IPS-15b (cell line): Measurements from ENCODE around the gene INPP5K.

Source experiments
- H3K27me3 ChIP-seq: one replicate; pipeline ENCODE4 v1.6.1; 2013; ENCODE audit warnings: low read length; ENCODE audit not compliant: control insufficient read depth, insufficient read depth
- H3K36me3 ChIP-seq: one replicate; pipeline ENCODE4 v1.6.1; 2013; ENCODE audit warnings: low read length; ENCODE audit not compliant: control insufficient read depth, insufficient read depth
- H3K4me1 ChIP-seq: one replicate; pipeline ENCODE4 v1.6.1; 2013; ENCODE audit warnings: mild to moderate bottlenecking, low read length; ENCODE audit not compliant: control insufficient read depth, insufficient read depth
- H3K4me3 ChIP-seq: one replicate; pipeline ENCODE4 v1.5.1; 2013; ENCODE audit warnings: low read depth, low read length
- H3K9ac ChIP-seq: one replicate; pipeline ENCODE4 v1.6.1; 2013; ENCODE audit warnings: low read depth, mild to moderate bottlenecking, low read length
- H3K9me3 ChIP-seq: one replicate; pipeline ENCODE4 v1.6.1; 2013; ENCODE audit warnings: mild to moderate bottlenecking, low read length; ENCODE audit not compliant: control insufficient read depth, insufficient read depth

INPP5K gene

DNA sequence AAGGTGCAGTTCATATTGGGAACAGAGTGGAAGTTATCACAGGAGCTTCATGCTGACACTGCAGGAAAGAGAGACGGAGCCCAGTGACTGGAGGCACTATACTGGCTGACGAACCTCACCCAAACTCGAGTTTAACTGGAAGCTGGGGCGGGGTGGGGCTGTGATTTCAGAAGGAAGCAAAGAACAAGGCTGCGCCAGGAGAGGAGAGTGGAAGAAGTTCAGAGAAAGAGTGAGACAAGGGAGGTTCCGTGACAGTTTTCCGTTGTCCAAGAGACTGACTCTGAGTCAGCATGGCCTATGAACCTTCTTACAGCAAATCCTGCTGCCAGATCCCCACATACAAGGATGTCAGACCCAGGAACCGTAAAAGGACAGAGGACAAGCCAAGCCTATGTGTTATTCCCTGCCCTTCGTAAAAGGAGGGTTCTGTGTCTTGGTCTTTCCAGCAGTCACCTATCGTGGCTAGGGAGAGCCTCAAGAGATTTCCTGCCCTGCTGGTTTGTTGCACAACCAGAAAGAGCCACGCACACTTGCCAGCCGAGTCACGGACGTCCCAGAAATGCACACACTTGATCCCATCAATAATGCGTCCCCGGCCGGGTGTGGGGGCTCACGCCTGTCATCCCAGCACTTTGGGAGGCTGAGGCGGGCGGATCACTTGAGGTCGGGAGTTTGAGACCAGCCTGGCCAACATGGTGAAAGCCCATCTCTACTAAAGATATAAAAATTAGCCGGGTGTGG, 41.1 kb upstream of the INPP5K start:
- peaks cover 2% of the 10 kb centered on the region for H3K36me3 ChIP-seq
- H3K27me3 ChIP-seq, result no peaks in the 10 kb centered on the region
- no peaks in the 10 kb centered on the region for H3K9me3 ChIP-seq
- H3K4me1 ChIP-seq, result peaks cover 3% of the 10 kb centered on the region
- H3K9ac ChIP-seq, result no peak overlapping the region
- H3K4me3 ChIP-seq, result no peak overlapping the region

DNA sequence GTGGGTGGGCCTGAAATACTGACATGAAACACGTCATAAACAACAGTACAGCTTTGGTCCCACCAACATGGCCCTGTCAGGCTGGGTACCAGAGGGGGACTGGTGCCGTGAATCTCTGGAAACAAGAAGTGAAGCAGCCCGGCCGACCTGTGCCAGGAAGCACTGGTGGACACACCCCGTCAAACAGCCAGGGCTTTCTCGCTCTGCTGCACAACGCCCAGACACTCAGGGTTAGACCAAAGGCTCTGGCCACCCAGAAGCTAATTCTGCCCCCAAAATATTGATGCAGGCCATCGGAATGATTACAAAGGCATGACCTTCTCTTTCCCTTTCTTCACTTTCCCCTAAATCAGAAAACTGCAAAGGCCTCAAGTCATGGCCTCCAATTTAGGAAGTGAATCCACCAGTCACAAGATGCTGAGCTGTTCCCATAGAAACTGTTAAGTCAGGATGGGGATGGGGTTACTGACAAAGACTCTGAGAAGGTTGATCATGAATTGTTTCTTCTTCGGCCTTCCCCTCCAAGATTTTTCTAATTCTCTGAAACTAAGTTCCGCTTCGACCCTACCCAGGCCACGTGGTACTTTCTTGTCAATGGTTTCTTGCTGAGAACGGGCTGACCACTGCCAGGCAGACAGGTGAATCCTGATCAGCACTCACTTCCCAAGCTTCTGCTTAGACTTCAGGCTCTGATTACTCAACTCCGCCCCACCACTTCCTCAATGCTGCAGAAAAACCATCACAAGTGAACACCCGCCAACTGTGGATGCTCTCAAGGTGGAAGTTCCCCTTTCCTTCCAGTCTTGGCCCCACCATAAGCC, 39.4 kb upstream of the INPP5K start:
- Histone ChIP-seq H3K9ac (no peak overlapping the region), H3K27me3 (no peaks in the 10 kb centered on the region), H3K36me3 (peaks cover 9% of the 10 kb centered on the region), H3K4me3 (no peak overlapping the region), H3K9me3 (no peaks in the 10 kb centered on the region), H3K4me1 (no peaks in the 10 kb centered on the region)

DNA sequence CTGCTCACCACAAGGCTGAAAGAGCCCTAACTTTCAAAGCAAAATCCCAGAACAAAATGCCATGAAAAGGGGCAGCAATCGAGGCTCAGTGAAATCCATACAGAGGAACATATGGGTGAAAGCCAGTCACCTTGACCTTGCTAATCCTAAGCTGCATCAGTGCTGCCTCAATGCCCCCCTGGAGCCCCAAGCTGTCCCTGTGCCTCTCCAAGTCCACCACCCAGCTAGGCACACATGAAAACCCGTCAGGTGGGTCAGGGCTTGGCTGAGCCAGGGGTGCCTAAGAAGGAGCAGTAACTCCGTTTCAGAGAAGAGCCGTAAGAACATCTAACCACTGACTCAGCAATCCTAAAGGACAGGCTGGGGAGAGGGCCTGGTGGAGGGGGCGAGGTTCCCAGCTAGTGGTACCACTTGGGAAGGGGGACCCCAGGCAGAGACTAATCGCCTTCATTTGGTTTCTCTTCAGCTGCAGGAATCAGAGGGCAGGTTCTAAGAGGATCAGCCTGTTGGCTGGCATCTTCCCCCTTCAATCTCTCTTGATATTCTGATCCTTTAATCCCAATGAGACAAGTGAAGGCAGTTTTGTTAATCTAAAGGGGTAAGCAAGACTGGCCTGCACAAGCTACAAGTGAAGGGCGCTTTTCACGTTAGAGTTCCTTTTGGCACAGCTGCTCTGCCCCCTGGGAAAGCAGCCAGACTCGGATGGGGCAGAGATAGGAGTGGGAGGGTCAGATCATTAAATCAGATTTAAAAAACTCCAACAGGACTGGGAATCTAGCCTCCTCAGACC, 38.5 kb upstream of the INPP5K start:
- H3K9me3 ChIP-seq, result no peaks in the 10 kb centered on the region
- H3K9ac ChIP-seq, result peak overlapping the region; percentile 47
- H3K36me3 ChIP-seq, result peaks cover 16% of the 10 kb centered on the region

DNA sequence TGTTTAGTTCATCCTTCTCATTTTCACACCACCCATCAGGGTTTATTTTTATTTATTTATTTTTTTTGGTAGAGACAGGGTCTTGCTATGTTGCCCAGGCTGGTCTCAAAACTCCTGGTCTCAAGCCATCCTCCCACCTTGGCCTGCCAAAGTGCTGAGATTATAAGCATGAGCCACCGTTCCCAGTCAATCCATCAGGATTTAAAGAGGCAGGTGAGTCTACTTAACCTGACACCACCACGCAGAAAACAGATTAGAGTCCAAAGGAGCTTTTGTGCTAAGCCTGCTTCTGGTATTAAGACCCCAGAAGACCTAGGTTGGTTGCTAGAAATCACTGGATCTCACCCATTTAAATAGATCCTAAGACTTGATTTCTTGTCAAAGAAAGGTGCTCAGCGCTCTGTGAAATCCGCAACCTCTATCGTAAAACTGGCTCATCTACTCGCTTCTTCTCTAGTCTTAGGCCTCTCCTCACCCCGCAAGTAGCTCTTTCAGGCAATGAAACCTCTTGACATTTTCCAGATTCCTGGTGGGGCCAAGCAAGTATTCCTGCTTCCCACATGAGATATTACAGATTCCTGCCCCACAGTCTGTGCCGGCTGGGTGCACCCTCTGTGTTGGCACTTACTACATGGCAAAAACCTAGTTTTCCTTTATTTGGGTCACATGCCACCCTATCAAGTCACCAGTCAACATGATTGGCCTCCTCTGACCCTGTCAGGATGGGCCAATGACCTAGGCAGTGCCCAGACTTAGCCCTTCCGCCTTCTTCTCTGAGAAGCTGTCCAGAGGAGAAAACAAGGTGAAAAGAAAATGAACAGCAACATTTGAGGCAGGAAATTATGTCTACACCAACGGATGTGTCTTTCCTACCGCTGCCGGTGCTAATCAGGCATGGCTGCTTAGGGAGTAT, 37.2 kb upstream of the INPP5K start:
- Histone ChIP-seq H3K4me1 (no peaks in the 10 kb centered on the region), H3K9me3 (no peaks in the 10 kb centered on the region), H3K27me3 (no peaks in the 10 kb centered on the region), H3K36me3 (peaks cover 21% of the 10 kb centered on the region), H3K4me3 (no peak overlapping the region), H3K9ac (no peak overlapping the region)

More for the DNA sequence above, 38.5 kb upstream of the INPP5K start:
- Histone ChIP-seq H3K27me3 (no peaks in the 10 kb centered on the region), H3K4me1 (no peaks in the 10 kb centered on the region), H3K4me3 (no peak overlapping the region)

DNA sequence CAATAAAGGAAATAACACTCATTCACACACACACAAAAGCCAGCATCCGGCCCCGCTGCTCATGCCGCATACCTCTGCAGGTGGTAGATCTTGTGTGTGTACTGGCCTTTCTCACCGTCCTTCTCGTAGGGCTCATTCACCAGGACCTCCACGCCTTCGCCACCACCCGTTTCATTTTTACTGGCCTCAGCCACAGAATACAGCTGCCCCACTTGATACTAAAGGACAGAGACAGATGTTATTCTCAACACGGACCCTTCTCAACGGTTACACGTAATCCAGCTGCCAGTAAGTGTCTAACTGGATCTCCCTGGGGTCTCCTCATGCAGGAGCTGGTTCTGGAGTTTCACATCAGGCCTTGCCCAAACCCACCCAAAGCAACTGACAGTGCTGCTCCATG, 36.5 kb upstream of the INPP5K start:
- H3K4me3 ChIP-seq, result no peak overlapping the region
- no peaks in the 10 kb centered on the region for H3K27me3 ChIP-seq
- H3K9ac ChIP-seq, result no peak overlapping the region
- no peaks in the 10 kb centered on the region for H3K4me1 ChIP-seq
- peaks cover 28% of the 10 kb centered on the region for H3K36me3 ChIP-seq
- H3K9me3 ChIP-seq, result no peaks in the 10 kb centered on the region

DNA sequence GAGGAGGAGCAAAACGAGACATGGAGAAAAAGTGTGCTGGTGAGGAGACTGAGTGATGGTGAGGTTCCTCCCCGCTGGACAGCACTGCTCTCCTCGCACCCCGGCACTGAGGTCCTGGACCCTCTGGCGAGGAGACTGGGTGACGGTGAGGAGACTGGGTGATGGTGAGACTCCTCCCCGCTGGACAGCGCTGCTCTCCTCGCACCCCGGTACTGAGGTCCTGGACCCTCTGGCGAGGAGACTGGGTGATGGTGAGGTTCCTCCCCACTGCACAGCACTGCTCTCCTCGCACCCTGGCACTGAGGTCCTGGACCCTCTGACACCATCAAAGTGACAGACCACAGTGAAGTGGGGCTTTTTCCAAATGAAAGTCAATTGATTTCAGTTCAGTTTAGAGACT, 35.3 kb upstream of the INPP5K start:
- Histone ChIP-seq H3K4me3 (no peak overlapping the region), H3K27me3 (no peaks in the 10 kb centered on the region), H3K36me3 (peaks cover 28% of the 10 kb centered on the region), H3K4me1 (no peaks in the 10 kb centered on the region), H3K9me3 (no peaks in the 10 kb centered on the region), H3K9ac (no peak overlapping the region)

DNA sequence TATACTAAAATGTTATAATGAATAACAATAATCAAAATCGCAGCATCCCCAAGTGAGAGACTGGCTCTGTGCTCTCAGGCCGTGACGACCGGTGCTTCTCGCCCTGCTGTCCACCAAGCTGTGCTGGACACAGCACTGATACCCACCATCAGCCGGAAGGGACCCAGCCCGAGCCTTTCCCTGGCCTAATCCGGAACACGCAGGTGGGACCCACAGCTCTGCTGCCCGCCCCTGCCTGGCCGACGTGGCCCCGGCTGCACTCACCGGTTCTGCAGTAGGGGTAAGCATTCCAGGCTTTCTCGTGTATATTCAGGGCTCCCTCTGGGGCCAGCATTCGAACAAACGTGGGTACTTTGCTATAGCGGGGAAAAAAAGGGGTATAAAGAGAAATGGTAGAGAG, 31.6 kb upstream of the INPP5K start:
- H3K4me1 ChIP-seq, result no peaks in the 10 kb centered on the region
- H3K27me3 ChIP-seq, result no peaks in the 10 kb centered on the region
- no peak overlapping the region for H3K4me3 ChIP-seq
- H3K36me3 ChIP-seq, result peaks cover 38% of the 10 kb centered on the region
- no peak overlapping the region for H3K9ac ChIP-seq
- H3K9me3 ChIP-seq, result no peaks in the 10 kb centered on the region

DNA sequence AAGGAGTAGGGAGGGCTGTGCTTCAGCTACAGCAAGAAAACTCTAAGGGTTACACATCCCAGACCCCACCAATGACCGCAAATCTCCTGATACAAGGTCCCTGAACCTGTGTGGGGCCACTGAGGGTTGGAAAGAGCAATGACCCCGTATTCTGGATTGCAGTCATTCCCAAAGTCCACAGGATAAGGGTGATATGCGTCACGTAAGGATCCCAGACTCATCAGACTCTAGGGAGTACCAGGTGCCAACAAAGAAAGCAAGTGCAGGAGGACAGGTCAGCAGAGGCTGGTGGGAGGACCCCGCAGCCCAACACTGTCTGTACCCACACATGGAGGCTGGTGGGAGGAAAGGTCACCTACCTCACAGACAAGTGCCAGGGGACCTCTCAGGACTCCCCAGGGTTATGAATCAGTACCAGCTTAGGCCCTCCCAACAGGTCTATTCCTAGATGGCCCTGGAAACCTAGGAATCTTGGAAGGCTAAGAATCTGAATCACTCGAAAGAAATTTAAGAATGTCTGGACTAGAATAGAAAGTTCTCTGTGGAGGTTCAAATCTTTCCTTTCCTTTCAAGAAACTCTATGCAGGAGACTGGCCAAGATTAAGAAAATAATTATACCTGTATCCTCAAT, 30.0 kb upstream of the INPP5K start:
- H3K9ac ChIP-seq, result no peak overlapping the region
- H3K36me3 ChIP-seq, result peaks cover 46% of the 10 kb centered on the region
- H3K9me3 ChIP-seq, result no peaks in the 10 kb centered on the region
- H3K4me1 ChIP-seq, result no peaks in the 10 kb centered on the region
- no peaks in the 10 kb centered on the region for H3K27me3 ChIP-seq
- no peak overlapping the region for H3K4me3 ChIP-seq

DNA sequence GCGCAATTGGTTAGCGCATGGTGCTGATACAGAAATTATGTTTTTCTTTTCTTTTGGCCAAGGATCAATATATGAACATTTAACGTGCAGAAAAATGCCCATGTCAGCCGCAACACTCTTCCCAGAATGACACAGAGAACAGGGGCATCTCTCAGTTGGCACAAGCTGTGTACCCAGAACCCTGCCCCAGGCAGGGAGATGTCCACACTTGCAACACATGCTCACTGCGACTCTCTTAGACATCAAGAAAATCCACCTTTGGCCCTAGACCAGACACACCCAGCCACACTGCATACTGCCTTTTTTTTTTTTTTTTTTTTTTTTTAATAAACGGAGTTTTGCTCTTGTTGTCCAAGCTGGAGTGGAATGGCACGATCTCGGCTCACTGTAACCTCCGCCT, 29.2 kb upstream of the INPP5K start:
- Histone ChIP-seq H3K9me3 (no peaks in the 10 kb centered on the region), H3K4me3 (no peak overlapping the region), H3K4me1 (no peaks in the 10 kb centered on the region), H3K36me3 (peaks cover 48% of the 10 kb centered on the region), H3K9ac (no peak overlapping the region), H3K27me3 (no peaks in the 10 kb centered on the region)

DNA sequence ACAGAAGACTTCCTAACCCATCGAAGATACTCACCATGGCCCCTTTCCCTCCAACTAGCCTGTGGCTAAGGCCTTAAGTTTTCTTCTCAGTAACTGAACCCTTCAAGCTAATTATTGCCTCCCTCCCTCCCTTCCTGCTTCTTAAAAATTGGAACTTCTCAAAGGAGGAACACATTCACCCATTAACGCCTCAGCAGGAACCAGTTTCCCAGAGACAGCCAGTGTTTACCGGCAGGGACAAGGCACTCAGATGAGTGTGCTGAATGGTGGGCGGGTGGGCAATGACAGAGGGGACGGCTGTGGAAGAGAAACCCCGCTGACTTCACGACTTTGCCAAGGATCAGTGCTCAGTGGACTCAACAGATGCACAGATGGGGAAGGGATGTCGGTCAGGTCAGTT, 25.9 kb upstream of the INPP5K start:
- Histone ChIP-seq H3K9ac (no peak overlapping the region), H3K4me1 (no peaks in the 10 kb centered on the region), H3K4me3 (no peak overlapping the region), H3K27me3 (no peaks in the 10 kb centered on the region), H3K36me3 (peaks cover 36% of the 10 kb centered on the region), H3K9me3 (no peaks in the 10 kb centered on the region)
